Loucy (cell line): Measurements from ENCODE around the gene RSPH9.

Experiments used
- H2AFZ ChIP-seq: fragments of 200-600 bp; sonication (generic); 2 replicates; pipeline ENCODE4 v1.6.0; 2016; ENCODE audit warnings: antibody characterized with exemption, mild to moderate bottlenecking, low read length, moderate library complexity
- H3F3A ChIP-seq: fragments of 200-600 bp; 2 replicates; pipeline ENCODE4 v1.6.0; 2016; ENCODE audit warnings: antibody characterized with exemption, low read depth, mild to moderate bottlenecking
- H3K27me3 ChIP-seq: fragments of 200-600 bp; sonication (generic); 2 replicates; pipeline ENCODE4 v1.6.1; 2014; ENCODE audit warnings: low read length, mild to moderate bottlenecking; ENCODE audit not compliant: insufficient read depth, poor library complexity, severe bottlenecking
- H3K36me3 ChIP-seq: fragments of 200-600 bp; sonication (generic); 2 replicates; pipeline ENCODE4 v1.6.1; 2016; ENCODE audit warnings: low read length; ENCODE audit not compliant: insufficient read depth
- H3K4me1 ChIP-seq: fragments of 200-600 bp; sonication (generic); 2 replicates; pipeline ENCODE4 v1.5.1; 2014; ENCODE audit warnings: low read length, mild to moderate bottlenecking; ENCODE audit not compliant: insufficient read depth, poor library complexity, severe bottlenecking
- H3K4me2 ChIP-seq: fragments of 200-600 bp; sonication (generic); 2 replicates; pipeline ENCODE4 v1.6.0; 2014; ENCODE audit warnings: antibody characterized with exemption, low read length, low read depth, mild to moderate bottlenecking; ENCODE audit not compliant: poor library complexity, severe bottlenecking
- H3K4me3 ChIP-seq: fragments of 200-600 bp; sonication (generic); 2 replicates; pipeline ENCODE4 v1.5.1; 2014; ENCODE audit warnings: low read length, mild to moderate bottlenecking, mixed read lengths; ENCODE audit not compliant: poor library complexity, severe bottlenecking
- H3K79me2 ChIP-seq: fragments of 200-600 bp; sonication (generic); 2 replicates; pipeline ENCODE4 v1.6.1; 2014; ENCODE audit warnings: low read length; ENCODE audit not compliant: insufficient read depth
- H3K9ac ChIP-seq: fragments of 200-600 bp; sonication (generic); 2 replicates; pipeline ENCODE4 v1.6.0; 2014; ENCODE audit warnings: mild to moderate bottlenecking, low read depth, low read length, moderate library complexity; ENCODE audit not compliant: poor library complexity, severe bottlenecking
- H3K9me2 ChIP-seq: fragments of 200-600 bp; sonication (generic); replicated peaks from 2 replicates; pipeline ENCODE4 v1.6.1; 2016; ENCODE audit warnings: low read depth, low read length, mixed read lengths
- H3K9me3 ChIP-seq: fragments of 200-600 bp; sonication (generic); 2 replicates; pipeline ENCODE4 v1.6.1; 2014; ENCODE audit warnings: mild to moderate bottlenecking, antibody characterized with exemption, low read length, low read depth; ENCODE audit not compliant: insufficient read depth
- H4K20me1 ChIP-seq: fragments of 200-600 bp; sonication (generic); 2 replicates; pipeline ENCODE4 v1.6.0; 2014; ENCODE audit warnings: antibody characterized with exemption, low read length, mild to moderate bottlenecking; ENCODE audit not compliant: insufficient read depth, poor library complexity, severe bottlenecking
- EZH2phosphoT487 ChIP-seq: fragments of 200-600 bp; IDR thresholded peaks from 2 replicates; pipeline ENCODE4 v1.6.1; 2018; ENCODE audit warnings: antibody characterized with exemption, mild to moderate bottlenecking, moderate library complexity, borderline replicate concordance
- TF ChIP-seq, protein P1 (sequence below): fragments of 200-600 bp; sonication (generic); conservative IDR thresholded peaks from 2 replicates; pipeline ENCODE4 v1.5.1; 2014; ENCODE audit warnings: mild to moderate bottlenecking, antibody characterized with exemption, low read length

Gene RSPH9

DNA sequence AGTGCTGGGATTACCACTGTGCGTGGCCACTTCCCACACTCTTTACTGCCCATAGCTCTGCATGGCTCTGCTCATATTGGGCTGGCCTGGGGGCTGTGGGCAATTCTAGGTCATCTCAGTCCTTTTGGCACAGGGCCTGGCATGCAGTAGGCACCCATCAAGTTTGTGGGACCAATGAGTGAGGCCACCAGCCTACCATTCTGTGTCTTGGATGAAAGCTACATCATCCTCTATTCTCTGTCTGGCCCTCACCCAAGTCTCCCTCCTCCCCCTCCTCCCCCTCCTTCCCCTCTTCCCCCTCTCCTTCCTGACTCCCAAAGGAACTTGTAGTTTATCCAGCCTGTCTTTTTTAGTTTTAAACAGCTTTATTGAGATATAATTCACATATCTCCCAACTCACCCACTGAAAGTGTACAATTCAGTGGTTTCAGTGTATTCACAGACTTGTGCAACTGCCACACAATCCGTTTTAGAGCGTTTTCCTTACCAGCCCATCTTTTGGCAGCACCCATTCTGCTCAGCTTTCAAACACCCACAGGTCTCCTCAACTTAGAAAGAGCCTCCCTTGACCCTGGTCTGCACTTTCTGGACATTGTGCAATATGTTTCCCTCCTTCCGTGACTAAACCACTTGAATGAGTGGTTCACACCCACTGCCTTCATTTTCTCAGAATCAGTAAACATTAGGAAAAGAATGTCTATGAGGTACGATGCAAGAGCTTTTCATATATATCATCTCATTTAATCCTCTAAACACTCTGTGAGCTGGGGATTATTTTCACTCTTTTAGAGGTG lies 64.2 kb downstream of the RSPH9 start:
- Histone ChIP-seq H3F3A (no peaks in the 10 kb centered on the region), H3K9me2 (no peaks in the 10 kb centered on the region), H3K36me3 (no peaks in the 10 kb centered on the region), H3K4me1 (no peaks in the 10 kb centered on the region), H3K9ac (no peak overlapping the region), H2AFZ (no peak overlapping the region), H3K27me3 (no peaks in the 10 kb centered on the region), H4K20me1 (no peaks in the 10 kb centered on the region), H3K4me3 (no peak overlapping the region), H3K79me2 (no peaks in the 10 kb centered on the region), H3K9me3 (no peaks in the 10 kb centered on the region), H3K4me2 (no peak overlapping the region)
- no peak for TF ChIP-seq EZH2phosphoT487
- TF ChIP-seq, protein P1, sequence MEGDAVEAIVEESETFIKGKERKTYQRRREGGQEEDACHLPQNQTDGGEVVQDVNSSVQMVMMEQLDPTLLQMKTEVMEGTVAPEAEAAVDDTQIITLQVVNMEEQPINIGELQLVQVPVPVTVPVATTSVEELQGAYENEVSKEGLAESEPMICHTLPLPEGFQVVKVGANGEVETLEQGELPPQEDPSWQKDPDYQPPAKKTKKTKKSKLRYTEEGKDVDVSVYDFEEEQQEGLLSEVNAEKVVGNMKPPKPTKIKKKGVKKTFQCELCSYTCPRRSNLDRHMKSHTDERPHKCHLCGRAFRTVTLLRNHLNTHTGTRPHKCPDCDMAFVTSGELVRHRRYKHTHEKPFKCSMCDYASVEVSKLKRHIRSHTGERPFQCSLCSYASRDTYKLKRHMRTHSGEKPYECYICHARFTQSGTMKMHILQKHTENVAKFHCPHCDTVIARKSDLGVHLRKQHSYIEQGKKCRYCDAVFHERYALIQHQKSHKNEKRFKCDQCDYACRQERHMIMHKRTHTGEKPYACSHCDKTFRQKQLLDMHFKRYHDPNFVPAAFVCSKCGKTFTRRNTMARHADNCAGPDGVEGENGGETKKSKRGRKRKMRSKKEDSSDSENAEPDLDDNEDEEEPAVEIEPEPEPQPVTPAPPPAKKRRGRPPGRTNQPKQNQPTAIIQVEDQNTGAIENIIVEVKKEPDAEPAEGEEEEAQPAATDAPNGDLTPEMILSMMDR = no peak

DNA sequence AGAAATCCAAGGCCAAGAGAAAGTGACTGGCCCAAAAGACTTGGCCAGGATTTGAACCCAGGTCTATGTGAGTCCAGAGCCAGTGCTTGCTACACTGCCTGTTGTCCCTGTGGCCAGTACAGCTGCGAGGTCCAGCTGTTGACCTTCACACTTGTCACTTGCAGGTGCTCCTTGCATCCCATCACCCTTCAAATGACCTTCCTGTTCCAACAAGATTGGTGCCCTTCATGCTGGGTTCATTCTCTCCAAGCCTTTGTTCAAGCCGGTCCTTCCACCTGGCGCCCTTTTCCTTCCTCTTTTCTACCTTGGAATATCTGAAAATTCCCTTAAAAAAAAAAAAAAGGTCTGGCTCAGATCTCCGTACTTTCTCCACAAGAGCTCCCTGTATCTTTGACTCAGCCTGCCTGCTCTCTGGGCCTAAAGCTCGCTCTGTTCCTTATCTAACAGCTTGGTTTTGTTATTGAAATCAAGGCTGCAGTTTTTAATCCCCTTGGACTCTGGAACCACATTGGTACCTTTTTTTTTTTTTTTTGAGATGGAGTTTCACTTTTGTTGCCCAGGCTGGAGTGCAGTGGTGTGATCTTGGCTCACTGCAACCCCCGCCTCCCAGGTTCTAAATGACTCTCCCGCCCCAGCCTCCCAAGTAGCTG lies 64.9 kb downstream of the RSPH9 start:
- H3K4me2 ChIP-seq = no peak overlapping the region
- no peaks in the 10 kb centered on the region for H3K9me2 ChIP-seq
- H3K4me1 ChIP-seq = no peaks in the 10 kb centered on the region
- no peaks in the 10 kb centered on the region for H3K36me3 ChIP-seq
- H2AFZ ChIP-seq = no peak overlapping the region
- no peak overlapping the region for H3K9ac ChIP-seq
- H4K20me1 ChIP-seq = no peaks in the 10 kb centered on the region
- no peaks in the 10 kb centered on the region for H3K27me3 ChIP-seq
- H3K9me3 ChIP-seq = no peaks in the 10 kb centered on the region
- no peaks in the 10 kb centered on the region for H3K79me2 ChIP-seq
- H3F3A ChIP-seq = no peaks in the 10 kb centered on the region
- TF ChIP-seq, protein P1 = no peak
- TF ChIP-seq EZH2phosphoT487 = no peak
- no peak overlapping the region for H3K4me3 ChIP-seq

DNA sequence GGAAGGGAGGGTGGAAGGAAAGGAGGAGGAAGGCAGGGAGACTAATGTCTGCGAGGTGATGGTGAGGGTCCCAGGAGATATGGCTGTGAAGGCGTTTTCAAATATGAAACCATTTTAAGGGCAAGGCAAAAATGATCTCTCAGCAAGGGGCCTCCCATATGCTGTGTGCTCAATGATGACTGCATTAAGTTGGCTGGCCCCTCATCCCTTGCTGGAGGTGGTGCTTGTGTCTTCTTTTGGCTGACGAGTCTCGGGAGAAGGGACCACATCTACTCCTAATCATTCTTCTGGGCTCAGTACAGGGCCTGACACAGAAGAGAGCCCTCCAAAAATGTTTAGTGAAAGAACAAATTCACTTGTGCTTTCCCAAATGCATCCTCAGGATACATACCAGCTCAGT lies 65.7 kb downstream of the RSPH9 start:
- Histone ChIP-seq H3K27me3 (no peaks in the 10 kb centered on the region), H3K79me2 (no peaks in the 10 kb centered on the region), H3K4me1 (no peaks in the 10 kb centered on the region), H2AFZ (no peak overlapping the region), H3K4me2 (no peak overlapping the region), H3K4me3 (no peak overlapping the region), H3K9me3 (no peaks in the 10 kb centered on the region), H3K9ac (no peak overlapping the region), H3K9me2 (no peaks in the 10 kb centered on the region), H3F3A (no peaks in the 10 kb centered on the region), H3K36me3 (no peaks in the 10 kb centered on the region), H4K20me1 (no peaks in the 10 kb centered on the region)
- TF ChIP-seq EZH2phosphoT487 = no peak
- TF ChIP-seq, protein P1 = no peak
